Activated T-cell treated with anti-CD3 and anti-CD28 coated beads, Interleukin-2, amount 50 U/mL, for 24 hours (primary cell): ENCODE measurements around the gene SDS.

ENCODE experiments used
- DNase-seq: peaks from one replicate; pipeline ENCODE4 v3.0.0-alpha.2; 2020
- H3K27ac Mint-ChIP-seq: 2 replicates; pipeline ENCODE4 v1.8.0; 2020; ENCODE audit warnings: mild to moderate bottlenecking, mixed read lengths
- H3K27me3 Mint-ChIP-seq: 2 replicates; pipeline ENCODE4 v1.8.0; 2020; ENCODE audit warnings: mixed read lengths
- H3K36me3 Mint-ChIP-seq: 2 replicates; pipeline ENCODE4 v1.8.0; 2020; ENCODE audit warnings: low read depth, mixed read lengths
- H3K4me1 Mint-ChIP-seq: 2 replicates; pipeline ENCODE4 v1.8.0; 2020; ENCODE audit warnings: low read depth, mixed read lengths
- H3K4me3 Mint-ChIP-seq: 2 replicates; pipeline ENCODE4 v1.8.0; 2020; ENCODE audit warnings: mild to moderate bottlenecking, moderate library complexity, mixed read lengths
- H3K9me3 Mint-ChIP-seq: 2 replicates; pipeline ENCODE4 v1.8.0; 2020; ENCODE audit warnings: mixed read lengths

Gene SDS

GRCh38 chr12:113416091-113416754 lies 12.5 kb upstream of the SDS start:
- Mint-ChIP-seq H3K36me3 (no peaks in the 10 kb centered on the region), H3K9me3 (no peaks in the 10 kb centered on the region), H3K27me3 (peaks cover 8% of the 10 kb centered on the region), H3K27ac (no peak overlapping the region), H3K4me3 (no peak overlapping the region), H3K4me1 (no peaks in the 10 kb centered on the region)
- DNase-seq = no peak

GRCh38 chr12:113414519-113415038 lies 10.9 kb upstream of the SDS start:
- Mint-ChIP-seq H3K27me3 (peaks cover 3% of the 10 kb centered on the region), H3K4me3 (no peak overlapping the region), H3K9me3 (no peaks in the 10 kb centered on the region), H3K36me3 (no peaks in the 10 kb centered on the region), H3K4me1 (no peaks in the 10 kb centered on the region), H3K27ac (no peak overlapping the region)
- no peak for DNase-seq

GRCh38 chr12:113413488-113413939 lies 9.8 kb upstream of the SDS start:
- peaks cover 3% of the 10 kb centered on the region for H3K27me3 Mint-ChIP-seq
- DNase-seq = no peak

GRCh38 chr12:113409462-113410124 lies 5.9 kb upstream of the SDS start:
- no peaks in the 10 kb centered on the region for H3K36me3 Mint-ChIP-seq
- H3K27me3 Mint-ChIP-seq = peaks cover 5% of the 10 kb centered on the region
- H3K27ac Mint-ChIP-seq = no peak overlapping the region
- no peaks in the 10 kb centered on the region for H3K4me1 Mint-ChIP-seq
- no peak for DNase-seq
- H3K9me3 Mint-ChIP-seq = no peaks in the 10 kb centered on the region
- no peak overlapping the region for H3K4me3 Mint-ChIP-seq

More at GRCh38 chr12:113413488-113413939, 9.8 kb upstream of the SDS start:
- Mint-ChIP-seq H3K36me3 (no peaks in the 10 kb centered on the region), H3K4me3 (no peak overlapping the region), H3K27ac (no peak overlapping the region), H3K9me3 (no peaks in the 10 kb centered on the region), H3K4me1 (no peaks in the 10 kb centered on the region)

- Mint-ChIP-seq H3K27me3 (peaks cover 10% of the 10 kb centered on the region), H3K4me1 (no peaks in the 10 kb centered on the region), H3K27ac (no peak overlapping the region), H3K9me3 (no peaks in the 10 kb centered on the region), H3K36me3 (no peaks in the 10 kb centered on the region), H3K4me3 (no peak overlapping the region)
- no peak for DNase-seq
These were observed 5.1 kb upstream of the SDS start for GRCh38 chr12:113408756-113409298.

GRCh38 chr12:113407931-113408600 lies 4.4 kb upstream of the SDS start:
- Mint-ChIP-seq H3K4me3 (no peak overlapping the region), H3K27ac (no peak overlapping the region), H3K27me3 (peaks cover 10% of the 10 kb centered on the region), H3K9me3 (no peaks in the 10 kb centered on the region), H3K4me1 (no peaks in the 10 kb centered on the region), H3K36me3 (no peaks in the 10 kb centered on the region)
- DNase-seq = no peak

GRCh38 chr12:113405694-113406093 lies 2.0 kb upstream of the SDS start:
- no peaks in the 10 kb centered on the region for H3K9me3 Mint-ChIP-seq
- peaks cover 12% of the 10 kb centered on the region for H3K27me3 Mint-ChIP-seq
- DNase-seq = no peak
- H3K4me1 Mint-ChIP-seq = no peaks in the 10 kb centered on the region
- no peaks in the 10 kb centered on the region for H3K36me3 Mint-ChIP-seq
- no peak overlapping the region for H3K27ac Mint-ChIP-seq
- no peak overlapping the region for H3K4me3 Mint-ChIP-seq

- no peaks in the 10 kb centered on the region for H3K9me3 Mint-ChIP-seq
- H3K27me3 Mint-ChIP-seq = peaks cover 20% of the 10 kb centered on the region
- no peaks in the 10 kb centered on the region for H3K36me3 Mint-ChIP-seq
- no peaks in the 10 kb centered on the region for H3K4me1 Mint-ChIP-seq
- H3K4me3 Mint-ChIP-seq = no peak overlapping the region
- DNase-seq = no peak
- no peak overlapping the region for H3K27ac Mint-ChIP-seq
These were observed 964 bp downstream of the SDS start for GRCh38 chr12:113402586-113403260.

GRCh38 chr12:113401066-113402000 lies 2.4 kb downstream of the SDS start:
- Mint-ChIP-seq H3K27me3 (peaks cover 22% of the 10 kb centered on the region), H3K36me3 (no peaks in the 10 kb centered on the region), H3K9me3 (no peaks in the 10 kb centered on the region), H3K27ac (no peak overlapping the region), H3K4me1 (no peaks in the 10 kb centered on the region), H3K4me3 (no peak overlapping the region)
- no peak for DNase-seq

- DNase-seq = no peak
- peaks cover 22% of the 10 kb centered on the region for H3K27me3 Mint-ChIP-seq
- H3K36me3 Mint-ChIP-seq = no peaks in the 10 kb centered on the region
- no peaks in the 10 kb centered on the region for H3K9me3 Mint-ChIP-seq
- no peak overlapping the region for H3K27ac Mint-ChIP-seq
- H3K4me1 Mint-ChIP-seq = no peaks in the 10 kb centered on the region
- H3K4me3 Mint-ChIP-seq = no peak overlapping the region
These were observed 3.3 kb downstream of the SDS start for GRCh38 chr12:113400362-113400761.

GRCh38 chr12:113399490-113399889 lies 4.2 kb downstream of the SDS start:
- no peak overlapping the region for H3K27ac Mint-ChIP-seq
- no peaks in the 10 kb centered on the region for H3K4me1 Mint-ChIP-seq
- no peaks in the 10 kb centered on the region for H3K9me3 Mint-ChIP-seq
- H3K4me3 Mint-ChIP-seq = no peak overlapping the region
- H3K27me3 Mint-ChIP-seq = peaks cover 19% of the 10 kb centered on the region
- DNase-seq = no peak
- no peaks in the 10 kb centered on the region for H3K36me3 Mint-ChIP-seq

GRCh38 chr12:113398346-113399290 lies 5.1 kb downstream of the SDS start:
- Mint-ChIP-seq H3K27ac (no peak overlapping the region), H3K9me3 (no peaks in the 10 kb centered on the region), H3K27me3 (peaks cover 14% of the 10 kb centered on the region), H3K36me3 (peaks cover under 1% of the 10 kb centered on the region), H3K4me3 (no peak overlapping the region), H3K4me1 (no peaks in the 10 kb centered on the region)
- no peak for DNase-seq
